ENCODE results near the gene USP24.

Gene USP24

DNA sequence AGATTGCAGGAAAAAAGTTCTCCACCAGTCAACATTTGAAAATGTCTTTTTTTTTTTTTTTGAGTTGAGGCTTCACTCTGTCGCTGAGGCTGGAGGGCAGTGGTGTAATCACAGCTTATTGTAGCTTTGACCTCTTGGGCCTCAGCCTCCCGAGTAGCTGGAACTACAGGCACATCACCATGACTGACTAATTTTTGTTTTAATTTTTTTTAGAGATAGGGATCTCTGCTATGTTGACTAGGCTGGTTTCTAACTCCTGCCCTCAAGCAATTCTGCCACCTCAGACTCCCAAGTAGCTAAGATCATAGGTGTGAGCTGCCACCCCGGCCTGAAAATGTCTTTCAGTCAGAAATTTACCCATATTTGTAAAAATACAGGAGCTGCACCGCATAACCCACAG is 30.6 kb upstream of the USP24 start:
- no CpG with 5 or more reads among the region's 4 CpGs for WGBS (ENCODE audit: extremely low coverage, insufficient coverage, low lambda C conversion rate)
- H3K27me3 ChIP-seq (ENCODE audit: insufficient read depth, low read length, poor library complexity): no peaks in the 10 kb centered on the region

DNA sequence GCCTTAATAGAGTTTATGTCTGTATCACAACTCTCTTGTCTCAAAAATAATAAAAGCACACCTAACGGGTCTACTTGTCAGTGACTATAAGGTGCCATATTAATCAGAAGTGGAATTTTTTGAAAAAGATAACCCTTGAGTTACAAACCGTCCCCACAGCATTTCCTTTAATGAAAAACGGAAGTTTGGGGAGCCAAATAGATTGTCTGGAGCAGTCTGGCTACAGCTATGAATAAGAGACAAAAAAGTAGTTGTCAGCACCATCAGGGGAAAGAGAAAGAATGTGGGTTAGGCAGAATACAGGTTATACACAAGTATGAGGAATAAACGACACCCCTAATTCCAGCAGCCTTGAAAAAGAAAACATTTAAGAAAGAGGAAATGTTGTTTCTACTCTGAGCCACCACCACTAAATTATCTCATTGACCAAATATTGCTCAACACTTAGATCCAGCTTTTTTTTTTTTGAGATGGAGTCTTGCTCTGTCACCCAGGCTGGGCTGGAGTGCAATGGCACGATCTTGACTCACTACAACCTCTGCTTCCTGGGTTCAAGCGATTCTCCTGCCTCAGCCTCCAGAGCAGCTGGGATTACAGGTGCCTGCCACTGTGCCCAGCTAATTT is 29.4 kb upstream of the USP24 start:
- H3K4me1 ChIP-seq (ENCODE audit: control insufficient read depth, low read depth, low read length): no peaks in the 10 kb centered on the region
- no peak overlapping the region for H3K23ac ChIP-seq (ENCODE audit: low read length)
- H3K27me3 ChIP-seq (ENCODE audit: insufficient read depth, low read length, poor library complexity): no peaks in the 10 kb centered on the region
- no peak overlapping the region for H2BK5ac ChIP-seq (ENCODE audit: low read length)
- H3K79me2 ChIP-seq (ENCODE audit: control insufficient read depth, insufficient read depth, low read length): no peaks in the 10 kb centered on the region
- H3K4ac ChIP-seq (ENCODE audit: low read depth, low read length): no peak overlapping the region
- no peak overlapping the region for H4K5ac ChIP-seq (ENCODE audit: low read length)
- H2BK15ac ChIP-seq (replicated peaks; ENCODE audit: low read depth): no peak overlapping the region
- DNase-seq: no peak
- no peaks in the 10 kb centered on the region for H3K36me3 ChIP-seq (ENCODE audit: control insufficient read depth, insufficient read depth, low read length)
- H3K56ac ChIP-seq (ENCODE audit: low read length): no peak overlapping the region
- H3K4me3 ChIP-seq (ENCODE audit: low read length): no peak overlapping the region
- WGBS (ENCODE audit: extremely low coverage, insufficient coverage, low lambda C conversion rate): no CpG with 5 or more reads among the region's 6 CpGs
- no peak overlapping the region for H3K27ac ChIP-seq (ENCODE audit: low read depth, low read length)
- H2BK120ac ChIP-seq (ENCODE audit: low read depth, low read length): no peak overlapping the region
- H3K4me2 ChIP-seq (ENCODE audit: low read length): no peak overlapping the region
- no peak overlapping the region for H3K18ac ChIP-seq (ENCODE audit: low read length)
- H3K79me1 ChIP-seq (ENCODE audit: low read length): no peaks in the 10 kb centered on the region
- no peak overlapping the region for H3K9ac ChIP-seq (ENCODE audit: low read length)
- H2AK5ac ChIP-seq (ENCODE audit: low read length): no peak overlapping the region
- H4K8ac ChIP-seq (ENCODE audit: low read depth, low read length): no peak overlapping the region

More for the DNA sequence above, 30.6 kb upstream of the USP24 start:
- Histone ChIP-seq H4K5ac (ENCODE audit: low read length) (no peak overlapping the region), H3K79me1 (ENCODE audit: low read length) (no peaks in the 10 kb centered on the region), H3K79me2 (ENCODE audit: control insufficient read depth, insufficient read depth, low read length) (no peaks in the 10 kb centered on the region), H3K4me1 (ENCODE audit: control insufficient read depth, low read depth, low read length) (no peaks in the 10 kb centered on the region), H2AK5ac (ENCODE audit: low read length) (no peak overlapping the region), H3K23ac (ENCODE audit: low read length) (no peak overlapping the region), H3K4ac (ENCODE audit: low read depth, low read length) (no peak overlapping the region), H3K27ac (ENCODE audit: low read depth, low read length) (no peak overlapping the region), H3K36me3 (ENCODE audit: control insufficient read depth, insufficient read depth, low read length) (no peaks in the 10 kb centered on the region), H3K4me3 (ENCODE audit: low read length) (no peak overlapping the region), H3K4me2 (ENCODE audit: low read length) (no peak overlapping the region), H3K56ac (ENCODE audit: low read length) (no peak overlapping the region), H2BK15ac (replicated peaks; ENCODE audit: low read depth) (no peak overlapping the region), H4K8ac (ENCODE audit: low read depth, low read length) (no peak overlapping the region), H2BK5ac (ENCODE audit: low read length) (no peak overlapping the region), H3K9ac (ENCODE audit: low read length) (no peak overlapping the region), H3K18ac (ENCODE audit: low read length) (no peak overlapping the region), H2BK120ac (ENCODE audit: low read depth, low read length) (no peak overlapping the region)
- no peak for DNase-seq

DNA sequence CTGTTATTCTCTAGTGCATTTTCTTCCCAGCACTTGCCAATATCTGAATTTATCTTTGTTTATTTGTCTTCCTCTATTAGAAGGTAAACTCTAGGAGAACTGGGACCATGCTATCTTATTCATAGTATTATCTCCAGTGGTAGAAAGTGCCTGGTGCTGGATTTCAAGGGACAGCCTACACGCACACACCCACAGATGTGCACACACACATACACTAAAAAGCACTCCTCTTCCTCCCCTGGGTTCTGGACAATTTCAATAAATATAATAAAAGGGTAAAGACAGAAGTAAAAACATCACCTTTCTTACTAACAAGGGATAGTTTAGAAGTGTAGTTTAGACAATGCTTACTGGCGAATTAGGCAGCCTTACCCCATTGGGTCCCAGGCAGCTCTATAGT is 28.5 kb upstream of the USP24 start:
- no peak overlapping the region for H3K23ac ChIP-seq (ENCODE audit: low read length)
- no peak for DNase-seq
- H2AK5ac ChIP-seq (ENCODE audit: low read length): no peak overlapping the region
- no peaks in the 10 kb centered on the region for H3K36me3 ChIP-seq (ENCODE audit: control insufficient read depth, insufficient read depth, low read length)
- H3K4ac ChIP-seq (ENCODE audit: low read depth, low read length): no peak overlapping the region
- no peak overlapping the region for H3K27ac ChIP-seq (ENCODE audit: low read depth, low read length)
- no peak overlapping the region for H3K18ac ChIP-seq (ENCODE audit: low read length)
- no peak overlapping the region for H2BK120ac ChIP-seq (ENCODE audit: low read depth, low read length)
- WGBS (ENCODE audit: extremely low coverage, insufficient coverage, low lambda C conversion rate): no CpG with 5 or more reads among the region's 2 CpGs
- H4K5ac ChIP-seq (ENCODE audit: low read length): no peak overlapping the region
- no peak overlapping the region for H4K8ac ChIP-seq (ENCODE audit: low read depth, low read length)
- no peaks in the 10 kb centered on the region for H3K79me1 ChIP-seq (ENCODE audit: low read length)
- no peak overlapping the region for H3K56ac ChIP-seq (ENCODE audit: low read length)
- no peak overlapping the region for H2BK15ac ChIP-seq (replicated peaks; ENCODE audit: low read depth)
- H3K79me2 ChIP-seq (ENCODE audit: control insufficient read depth, insufficient read depth, low read length): no peaks in the 10 kb centered on the region
- H3K4me1 ChIP-seq (ENCODE audit: control insufficient read depth, low read depth, low read length): no peaks in the 10 kb centered on the region
- no peak overlapping the region for H3K4me3 ChIP-seq (ENCODE audit: low read length)
- no peaks in the 10 kb centered on the region for H3K27me3 ChIP-seq (ENCODE audit: insufficient read depth, low read length, poor library complexity)
- H3K4me2 ChIP-seq (ENCODE audit: low read length): no peak overlapping the region
- no peak overlapping the region for H3K9ac ChIP-seq (ENCODE audit: low read length)
- H2BK5ac ChIP-seq (ENCODE audit: low read length): no peak overlapping the region

DNA sequence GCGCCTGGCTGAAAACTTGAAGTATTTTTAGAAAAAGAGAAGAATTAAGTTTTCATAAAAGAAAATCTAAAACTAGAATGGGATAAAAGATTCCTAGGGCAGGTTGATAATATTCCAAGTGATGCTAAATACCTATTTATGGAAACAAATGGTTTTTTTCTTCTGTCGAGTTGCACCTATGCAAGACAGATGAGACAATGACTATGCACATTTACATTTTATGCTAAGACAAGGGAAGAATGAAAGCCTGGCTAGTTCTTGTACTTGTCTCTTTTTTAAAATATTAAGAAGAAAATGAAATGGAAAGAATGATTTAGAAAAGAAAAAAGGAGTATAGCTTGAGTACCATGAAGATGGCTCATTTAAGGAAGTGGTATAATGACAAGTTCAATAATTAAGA is 24.4 kb upstream of the USP24 start:
- H3K4me1 ChIP-seq (ENCODE audit: control insufficient read depth, low read depth, low read length): no peaks in the 10 kb centered on the region
- no peak overlapping the region for H3K4me2 ChIP-seq (ENCODE audit: low read length)
- no peak overlapping the region for H3K23ac ChIP-seq (ENCODE audit: low read length)
- WGBS (ENCODE audit: extremely low coverage, insufficient coverage, low lambda C conversion rate): no CpG with 5 or more reads among the region's 2 CpGs
- DNase-seq: no peak
- H4K5ac ChIP-seq (ENCODE audit: low read length): no peak overlapping the region
- no peak overlapping the region for H3K4me3 ChIP-seq (ENCODE audit: low read length)
- no peak overlapping the region for H2BK15ac ChIP-seq (replicated peaks; ENCODE audit: low read depth)
- no peak overlapping the region for H2BK5ac ChIP-seq (ENCODE audit: low read length)
- H3K79me1 ChIP-seq (ENCODE audit: low read length): no peaks in the 10 kb centered on the region
- no peak overlapping the region for H3K18ac ChIP-seq (ENCODE audit: low read length)
- H2BK120ac ChIP-seq (ENCODE audit: low read depth, low read length): no peak overlapping the region
- H4K8ac ChIP-seq (ENCODE audit: low read depth, low read length): no peak overlapping the region
- no peak overlapping the region for H3K4ac ChIP-seq (ENCODE audit: low read depth, low read length)
- no peak overlapping the region for H3K27ac ChIP-seq (ENCODE audit: low read depth, low read length)
- H3K9ac ChIP-seq (ENCODE audit: low read length): no peak overlapping the region
- no peak overlapping the region for H3K56ac ChIP-seq (ENCODE audit: low read length)
- H3K27me3 ChIP-seq (ENCODE audit: insufficient read depth, low read length, poor library complexity): no peaks in the 10 kb centered on the region
- no peak overlapping the region for H2AK5ac ChIP-seq (ENCODE audit: low read length)
- no peaks in the 10 kb centered on the region for H3K36me3 ChIP-seq (ENCODE audit: control insufficient read depth, insufficient read depth, low read length)
- H3K79me2 ChIP-seq (ENCODE audit: control insufficient read depth, insufficient read depth, low read length): no peaks in the 10 kb centered on the region

- no peaks in the 10 kb centered on the region for H3K79me1 ChIP-seq (ENCODE audit: low read length)
- H3K18ac ChIP-seq (ENCODE audit: low read length): no peak overlapping the region
- no peak overlapping the region for H3K4me2 ChIP-seq (ENCODE audit: low read length)
- WGBS (ENCODE audit: extremely low coverage, insufficient coverage, low lambda C conversion rate): no CpG with 5 or more reads among the region's 4 CpGs
- no peak for DNase-seq
- H3K36me3 ChIP-seq (ENCODE audit: control insufficient read depth, insufficient read depth, low read length): no peaks in the 10 kb centered on the region
- no peak overlapping the region for H3K4ac ChIP-seq (ENCODE audit: low read depth, low read length)
- H3K56ac ChIP-seq (ENCODE audit: low read length): no peak overlapping the region
- H3K4me3 ChIP-seq (ENCODE audit: low read length): no peak overlapping the region
- H3K23ac ChIP-seq (ENCODE audit: low read length): no peak overlapping the region
- H3K9ac ChIP-seq (ENCODE audit: low read length): no peak overlapping the region
- no peak overlapping the region for H2BK15ac ChIP-seq (replicated peaks; ENCODE audit: low read depth)
- no peak overlapping the region for H2BK5ac ChIP-seq (ENCODE audit: low read length)
- no peak overlapping the region for H2BK120ac ChIP-seq (ENCODE audit: low read depth, low read length)
- H3K27ac ChIP-seq (ENCODE audit: low read depth, low read length): no peak overlapping the region
- no peak overlapping the region for H2AK5ac ChIP-seq (ENCODE audit: low read length)
- no peaks in the 10 kb centered on the region for H3K27me3 ChIP-seq (ENCODE audit: insufficient read depth, low read length, poor library complexity)
- peaks cover 12% of the 10 kb centered on the region for H3K4me1 ChIP-seq (ENCODE audit: control insufficient read depth, low read depth, low read length)
- no peak overlapping the region for H4K5ac ChIP-seq (ENCODE audit: low read length)
- no peak overlapping the region for H4K8ac ChIP-seq (ENCODE audit: low read depth, low read length)
- H3K79me2 ChIP-seq (ENCODE audit: control insufficient read depth, insufficient read depth, low read length): no peaks in the 10 kb centered on the region
Measured at GRCh38 chr1:55235722-55236121, 20.6 kb upstream of the USP24 start.

- H2BK5ac ChIP-seq (ENCODE audit: low read length): no peak overlapping the region
- no peak overlapping the region for H3K23ac ChIP-seq (ENCODE audit: low read length)
- no CpG with 5 or more reads among the region's 3 CpGs for WGBS (ENCODE audit: extremely low coverage, insufficient coverage, low lambda C conversion rate)
- H3K4ac ChIP-seq (ENCODE audit: low read depth, low read length): no peak overlapping the region
- no peak overlapping the region for H3K18ac ChIP-seq (ENCODE audit: low read length)
- no peak overlapping the region for H3K4me3 ChIP-seq (ENCODE audit: low read length)
- peaks cover 12% of the 10 kb centered on the region for H3K4me1 ChIP-seq (ENCODE audit: control insufficient read depth, low read depth, low read length)
- H4K8ac ChIP-seq (ENCODE audit: low read depth, low read length): no peak overlapping the region
- no peak overlapping the region for H2BK120ac ChIP-seq (ENCODE audit: low read depth, low read length)
- DNase-seq: no peak
- H3K79me1 ChIP-seq (ENCODE audit: low read length): no peaks in the 10 kb centered on the region
- H3K27ac ChIP-seq (ENCODE audit: low read depth, low read length): no peak overlapping the region
- no peak overlapping the region for H3K4me2 ChIP-seq (ENCODE audit: low read length)
- no peaks in the 10 kb centered on the region for H3K79me2 ChIP-seq (ENCODE audit: control insufficient read depth, insufficient read depth, low read length)
- no peaks in the 10 kb centered on the region for H3K36me3 ChIP-seq (ENCODE audit: control insufficient read depth, insufficient read depth, low read length)
- H3K56ac ChIP-seq (ENCODE audit: low read length): no peak overlapping the region
- no peak overlapping the region for H4K5ac ChIP-seq (ENCODE audit: low read length)
- H2AK5ac ChIP-seq (ENCODE audit: low read length): no peak overlapping the region
- peak overlapping the region; percentile 89 for H2BK15ac ChIP-seq (replicated peaks; ENCODE audit: low read depth)
- H3K9ac ChIP-seq (ENCODE audit: low read length): no peak overlapping the region
- no peaks in the 10 kb centered on the region for H3K27me3 ChIP-seq (ENCODE audit: insufficient read depth, low read length, poor library complexity)
Measured at GRCh38 chr1:55234016-55234415, 18.9 kb upstream of the USP24 start.
